ENCODE measurements around the gene ZNF76.
"Not testable (repeated sequence)": the region's sequence is repeated elsewhere in the genome, so short reads cannot be mapped to it uniquely, and the experiment has no call there.

The ZNF76 gene

GRCh38 chr6:35304299-35304698 lies 44.8 kb downstream of the ZNF76 start:
- H3K4me3 ChIP-seq (ENCODE audit: low read length): no peak overlapping the region
- no peak for DNase-seq (ENCODE audit: low read depth)
- TF ChIP-seq CTCF (IDR thresholded peaks at IDR 0.05; ENCODE audit: insufficient read depth, low read depth, low read length, missing control alignments): no peak

GRCh38 chr6:35305117-35305516 lies 45.6 kb downstream of the ZNF76 start:
- TF ChIP-seq CTCF (IDR thresholded peaks at IDR 0.05; ENCODE audit: insufficient read depth, low read depth, low read length, missing control alignments): no peak
- no peak overlapping the region for H3K4me3 ChIP-seq (ENCODE audit: low read length)
- DNase-seq (ENCODE audit: low read depth): no peak

DNA sequence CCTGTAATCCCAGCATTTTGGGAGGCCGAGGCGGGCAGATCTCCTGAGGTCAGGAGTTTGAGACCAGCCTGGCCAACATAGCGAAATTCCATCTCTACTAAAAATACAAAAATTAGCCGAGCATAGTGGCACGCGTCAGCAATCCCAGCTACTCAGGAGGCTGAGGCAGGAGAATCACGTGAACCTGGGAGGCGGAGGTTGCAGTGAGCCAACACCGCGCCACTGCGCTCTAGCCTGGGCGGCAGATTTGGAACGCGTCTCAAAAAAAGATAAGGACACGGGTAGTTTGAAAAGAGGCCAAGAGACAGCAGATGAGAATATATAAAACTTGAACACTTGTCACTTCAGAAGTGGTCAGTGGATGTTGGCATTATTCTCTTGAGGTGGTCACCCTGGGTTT lies 47.6 kb downstream of the ZNF76 start:
- H3K4me3 ChIP-seq (ENCODE audit: low read length); DNase-seq (ENCODE audit: low read depth): not testable (repeated sequence)

DNA sequence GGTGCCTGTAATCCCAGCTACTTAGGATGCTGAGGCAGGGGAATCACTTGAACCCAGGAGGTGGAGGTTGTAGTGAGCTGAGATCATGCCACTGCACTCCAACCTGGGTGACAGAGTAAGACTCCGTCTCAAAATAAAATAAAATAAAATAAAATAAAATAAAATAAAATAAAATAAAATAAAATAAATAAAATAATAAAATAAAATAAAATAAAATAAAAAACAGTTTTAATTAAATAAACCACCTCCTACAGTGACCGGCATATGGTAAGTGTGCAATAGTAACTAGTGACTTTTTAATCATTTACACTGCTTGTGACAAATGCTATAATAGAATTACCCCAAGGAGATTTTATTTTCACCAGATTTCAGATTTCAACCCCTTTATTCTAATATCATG lies 49.0 kb downstream of the ZNF76 start:
- not testable (repeated sequence) for DNase-seq (ENCODE audit: low read depth); H3K4me3 ChIP-seq (ENCODE audit: low read length)

- TF ChIP-seq CTCF (IDR thresholded peaks at IDR 0.05; ENCODE audit: insufficient read depth, low read depth, low read length, missing control alignments): no peak
- H3K4me3 ChIP-seq (ENCODE audit: low read length): no peak overlapping the region
- no peak for DNase-seq (ENCODE audit: low read depth)
These were observed 50.2 kb downstream of the ZNF76 start for GRCh38 chr6:35309611-35310264.

DNA sequence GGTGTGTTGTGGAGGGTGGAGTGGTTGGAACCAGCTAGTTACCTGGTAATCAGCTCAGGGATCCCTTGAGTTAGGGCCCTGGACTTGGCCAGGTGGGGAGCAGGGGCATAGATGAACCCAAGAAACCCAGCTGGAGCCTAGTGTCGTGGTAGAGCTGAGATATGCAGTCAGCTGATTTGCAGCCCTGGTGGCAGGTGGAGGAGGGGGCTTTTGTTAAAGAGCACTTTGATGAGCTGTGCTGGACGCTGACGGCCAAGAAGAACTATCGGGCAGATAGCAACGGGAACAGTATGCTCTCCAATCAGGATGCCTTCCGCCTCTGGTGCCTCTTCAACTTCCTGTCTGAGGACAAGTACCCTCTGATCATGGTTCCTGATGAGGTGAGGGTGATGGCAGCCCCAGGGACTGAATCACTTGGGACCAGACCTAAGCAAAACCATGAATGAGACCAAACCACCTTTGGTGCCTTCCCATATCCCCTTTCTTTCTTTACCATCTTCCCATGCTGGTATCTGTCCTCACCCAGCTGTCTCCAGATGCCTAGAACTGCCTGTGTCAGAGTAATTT lies 50.8 kb downstream of the ZNF76 start:
- no peak for DNase-seq (ENCODE audit: low read depth)
- no peak for TF ChIP-seq CTCF (IDR thresholded peaks at IDR 0.05; ENCODE audit: insufficient read depth, low read depth, low read length, missing control alignments)
- H3K4me3 ChIP-seq (ENCODE audit: low read length): no peak overlapping the region

GRCh38 chr6:35311390-35312075 lies 52.0 kb downstream of the ZNF76 start:
- DNase-seq (ENCODE audit: low read depth): no peak
- H3K4me3 ChIP-seq (ENCODE audit: low read length): no peak overlapping the region
- TF ChIP-seq CTCF (IDR thresholded peaks at IDR 0.05; ENCODE audit: insufficient read depth, low read depth, low read length, missing control alignments): no peak
